ENCODE data around the gene NEK11. TPM values are rescaled to one million over a fixed set of nuclear protein-coding genes. Genes with fewer than 3 reads are reported as not detected.

Gene NEK11
- total RNA-seq, 2 experiments from 2014 or later, result 3.1 to 3.8 TPM

GRCh38 chr3:131388490-131388799 lies 361.8 kb downstream of the NEK11 start:
- no peaks in the 10 kb centered on the region for H3K9me3 Mint-ChIP-seq
- no peak for ATAC-seq (ENCODE audit: low read depth)
- no peak overlapping the region for H3K27ac Mint-ChIP-seq
- H3K4me3 Mint-ChIP-seq, result no peak overlapping the region
- peaks cover 2% of the 10 kb centered on the region for H3K27me3 Mint-ChIP-seq
- DNase-seq, result no peak
- POLR2A ChIA-PET, result no interaction called here
- H3K4me1 Mint-ChIP-seq, result peaks cover 11% of the 10 kb centered on the region
- H3K36me3 Mint-ChIP-seq, result peaks cover 15% of the 10 kb centered on the region

- H3K9me3 Mint-ChIP-seq, result no peaks in the 10 kb centered on the region
- H3K27ac Mint-ChIP-seq, result no peak overlapping the region
- POLR2A ChIA-PET, result no interaction called here
- peaks cover 2% of the 10 kb centered on the region for H3K27me3 Mint-ChIP-seq
- H3K4me3 Mint-ChIP-seq, result no peak overlapping the region
- H3K36me3 Mint-ChIP-seq, result peaks cover 2% of the 10 kb centered on the region
- DNase-seq (no peak), ATAC-seq (ENCODE audit: low read depth) (no peak)
- H3K4me1 Mint-ChIP-seq, result peaks cover 11% of the 10 kb centered on the region
Measured at GRCh38 chr3:131390331-131390730, 363.7 kb downstream of the NEK11 start.

GRCh38 chr3:131393051-131393450 lies 366.4 kb downstream of the NEK11 start:
- POLR2A ChIA-PET, result no interaction called here
- H3K27me3 Mint-ChIP-seq, result peaks cover 2% of the 10 kb centered on the region
- ATAC-seq (ENCODE audit: low read depth) (no peak), DNase-seq (no peak)
- H3K27ac Mint-ChIP-seq, result no peak overlapping the region
- no peak overlapping the region for H3K4me3 Mint-ChIP-seq
- no peaks in the 10 kb centered on the region for H3K36me3 Mint-ChIP-seq
- H3K9me3 Mint-ChIP-seq, result no peaks in the 10 kb centered on the region
- no peaks in the 10 kb centered on the region for H3K4me1 Mint-ChIP-seq

- H3K27me3 Mint-ChIP-seq, result peaks cover 2% of the 10 kb centered on the region
- H3K4me3 Mint-ChIP-seq, result no peak overlapping the region
- ATAC-seq (ENCODE audit: low read depth) (no peak), DNase-seq (no peak)
- POLR2A ChIA-PET, result no interaction called here
- no peak overlapping the region for H3K27ac Mint-ChIP-seq
- H3K36me3 Mint-ChIP-seq, result no peaks in the 10 kb centered on the region
- H3K4me1 Mint-ChIP-seq, result no peaks in the 10 kb centered on the region
- H3K9me3 Mint-ChIP-seq, result no peaks in the 10 kb centered on the region
Measured at GRCh38 chr3:131393868-131394267, 367.2 kb downstream of the NEK11 start.

DNA sequence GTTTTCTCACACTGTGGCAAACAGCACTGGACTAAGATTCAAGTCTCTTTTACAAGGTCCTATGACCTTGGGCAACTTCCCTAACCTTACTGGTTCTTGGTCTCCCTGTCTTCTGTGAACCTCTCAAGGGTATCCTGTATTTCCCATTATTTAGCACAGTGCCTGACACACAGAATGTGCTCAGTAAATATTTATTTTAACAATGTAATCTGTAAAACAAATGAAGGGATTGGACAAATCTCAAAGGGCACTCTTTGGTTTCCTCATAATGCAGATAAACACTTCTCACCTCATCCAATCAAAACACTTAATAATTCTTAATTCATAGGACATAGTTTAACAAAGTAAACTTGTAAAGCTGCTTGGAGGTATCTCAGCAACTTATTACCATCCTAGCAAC lies 367.7 kb downstream of the NEK11 start:
- H3K27me3 Mint-ChIP-seq, result peaks cover 2% of the 10 kb centered on the region
- POLR2A ChIA-PET, result no interaction called here
- no peaks in the 10 kb centered on the region for H3K4me1 Mint-ChIP-seq
- H3K9me3 Mint-ChIP-seq, result no peaks in the 10 kb centered on the region
- no peak overlapping the region for H3K4me3 Mint-ChIP-seq
- DNase-seq (no peak), ATAC-seq (ENCODE audit: low read depth) (no peak)
- H3K36me3 Mint-ChIP-seq, result no peaks in the 10 kb centered on the region
- H3K27ac Mint-ChIP-seq, result no peak overlapping the region

DNA sequence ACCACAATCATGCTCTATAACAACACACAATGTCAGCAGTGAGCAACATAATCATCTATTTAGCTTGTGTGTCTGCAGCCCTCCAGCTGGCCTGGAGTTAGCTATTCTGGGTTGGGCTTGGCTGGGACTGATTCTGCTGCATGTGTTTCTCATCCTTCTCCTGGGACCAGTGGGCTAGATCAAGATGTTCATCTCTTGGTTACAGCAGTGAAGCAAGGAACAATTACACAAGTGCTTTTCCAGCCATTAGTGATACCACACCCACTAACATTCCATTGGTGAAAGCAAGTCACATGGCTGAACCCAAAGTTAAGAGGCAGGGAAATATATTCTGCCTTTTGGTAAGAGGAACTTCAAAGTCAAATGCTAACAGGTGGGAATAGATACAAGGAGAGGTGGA lies 369.5 kb downstream of the NEK11 start:
- no peaks in the 10 kb centered on the region for H3K9me3 Mint-ChIP-seq
- ATAC-seq (ENCODE audit: low read depth), result no peak
- H3K36me3 Mint-ChIP-seq, result no peaks in the 10 kb centered on the region
- POLR2A ChIA-PET, result no interaction called here
- peaks cover 2% of the 10 kb centered on the region for H3K27me3 Mint-ChIP-seq
- no peak overlapping the region for H3K4me3 Mint-ChIP-seq
- DNase-seq, result no peak
- H3K4me1 Mint-ChIP-seq, result no peaks in the 10 kb centered on the region
- no peak overlapping the region for H3K27ac Mint-ChIP-seq

DNA sequence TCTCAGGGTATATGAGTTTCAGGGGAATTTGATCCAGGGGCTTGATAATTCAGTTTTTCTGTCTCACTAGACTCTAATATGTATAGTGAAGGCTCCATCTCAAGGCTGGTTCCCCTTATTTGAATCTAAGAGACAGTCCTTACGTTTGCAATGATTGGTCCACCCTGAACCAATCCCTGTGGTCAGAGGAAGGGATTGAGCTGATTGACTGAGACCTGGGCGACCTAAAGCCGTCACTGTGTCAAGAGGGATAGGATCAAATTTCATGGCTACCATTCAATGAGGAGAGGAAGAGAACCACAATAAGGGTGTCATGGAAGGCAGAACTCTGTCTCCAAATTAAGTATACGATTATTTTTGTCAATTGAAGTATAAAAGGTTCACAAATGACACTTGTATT lies 371.2 kb downstream of the NEK11 start:
- POLR2A ChIA-PET, result no interaction called here
- H3K27ac Mint-ChIP-seq, result no peak overlapping the region
- H3K4me1 Mint-ChIP-seq, result no peaks in the 10 kb centered on the region
- no peak overlapping the region for H3K4me3 Mint-ChIP-seq
- H3K27me3 Mint-ChIP-seq, result no peaks in the 10 kb centered on the region
- ATAC-seq (ENCODE audit: low read depth) (no peak), DNase-seq (no peak)
- H3K9me3 Mint-ChIP-seq, result no peaks in the 10 kb centered on the region
- no peaks in the 10 kb centered on the region for H3K36me3 Mint-ChIP-seq

Other genes with a start within 250 kb of the NEK11 start
- gene ATP2C1, start 132.8 kb upstream of the NEK11 start, total RNA-seq, result 10 to 100 TPM; 51.3 to 56.2 TPM
- 10 to 100 TPM; 16.8 to 22.0 TPM for gene ASTE1, start 52 bp upstream of the NEK11 start, total RNA-seq